IMR-90 (cell line): ENCODE data around the gene OOSP3. TPM values are rescaled to one million over a fixed set of nuclear protein-coding genes. Genes with fewer than 3 reads are reported as not detected.

Experiments
- ATAC-seq: fragments of 200-7000 bp; cut with Tn5 transposase; 2 replicates; pipeline ENCODE4 v1.9.1; 2020; ENCODE audit warnings: low read depth, mild to moderate bottlenecking, moderate library complexity
- BruUV-seq: library from RNA; stranded (reverse); fragments of 400-500 nt; replicated peaks from 2 replicates; lab custom pipeline; 2021; lab: Mats Ljungman, UMichigan
- CTCF ChIA-PET: fragments of 300-600 bp; formaldehyde crosslinking; extraction: SDS; loops from one replicate; lab custom pipeline; 2021; ENCODE audit warnings: antibody characterized with exemption; lab: Yijun Ruan, JAX
- POLR2A ChIA-PET: fragments of 300-600 bp; sonication (Branson Sonifier 250); formaldehyde crosslinking; loops from one replicate; lab custom pipeline; 2022; ENCODE audit warnings: antibody characterized with exemption; ENCODE audit not compliant: unreplicated experiment; lab: Charles Lee
- DNase-seq: peaks from one replicate; pipeline ENCODE4 v3.0.0; 2013
- H2AFZ ChIP-seq: replicated peaks from 2 replicates; pipeline ENCODE3; 2013; ENCODE audit warnings: low read length, mild to moderate bottlenecking; ENCODE audit not compliant: poor library complexity
- H2AK5ac ChIP-seq: 2 replicates; pipeline ENCODE4 v1.6.1; 2013; ENCODE audit warnings: low read depth, low read length, inconsistent platforms
- H2AK9ac ChIP-seq: replicated peaks from 2 replicates; pipeline ENCODE3; 2013; ENCODE audit warnings: mild to moderate bottlenecking, low read depth, low read length, moderate library complexity; ENCODE audit not compliant: poor library complexity
- H2BK120ac ChIP-seq: 2 replicates; pipeline ENCODE4 v1.6.1; 2013; ENCODE audit warnings: low read depth, low read length, inconsistent platforms
- H2BK15ac ChIP-seq: 3 replicates; pipeline ENCODE4 v1.6.1; 2013; ENCODE audit warnings: low read depth, low read length, inconsistent platforms
- H2BK20ac ChIP-seq: 2 replicates; pipeline ENCODE4 v1.6.1; 2013; ENCODE audit warnings: low read depth, mild to moderate bottlenecking, inconsistent platforms, low read length, moderate library complexity
- H2BK5ac ChIP-seq: 2 replicates; pipeline ENCODE4 v1.6.1; 2013; ENCODE audit warnings: mild to moderate bottlenecking, low read depth, low read length, inconsistent platforms; ENCODE audit not compliant: poor library complexity, severe bottlenecking
- H3K14ac ChIP-seq: replicated peaks from 2 replicates; pipeline ENCODE4 v1.6.1; 2013; ENCODE audit warnings: low read depth, low read length, inconsistent platforms
- H3K18ac ChIP-seq: 2 replicates; pipeline ENCODE4 v1.6.1; 2013; ENCODE audit warnings: low read depth, low read length, control low read depth
- H3K23ac ChIP-seq: 2 replicates; pipeline ENCODE4 v1.6.1; 2013; ENCODE audit warnings: low read depth, low read length, inconsistent platforms
- H3K27ac ChIP-seq: 2 replicates; pipeline ENCODE4 v1.5.1; 2013; ENCODE audit warnings: mild to moderate bottlenecking, control low read depth, low read length; ENCODE audit not compliant: insufficient read depth
- H3K27me3 ChIP-seq: 2 replicates; pipeline ENCODE4 v1.6.1; 2013; ENCODE audit warnings: low read length; ENCODE audit not compliant: control insufficient read depth, insufficient read depth
- H3K36me3 ChIP-seq: 2 replicates; pipeline ENCODE4 v1.6.1; 2013; ENCODE audit warnings: low read length, mixed read lengths; ENCODE audit not compliant: control insufficient read depth, insufficient read depth
- H3K4ac ChIP-seq: 2 replicates; pipeline ENCODE4 v1.6.1; 2013; ENCODE audit warnings: low read depth, low read length, inconsistent platforms
- H3K4me1 ChIP-seq: 2 replicates; pipeline ENCODE4 v1.6.1; 2013; ENCODE audit warnings: low read length, mixed read lengths; ENCODE audit not compliant: control insufficient read depth, insufficient read depth
- H3K4me2 ChIP-seq: 2 replicates; pipeline ENCODE4 v1.6.1; 2013; ENCODE audit warnings: low read depth, mild to moderate bottlenecking, control low read depth, low read length, moderate library complexity
- H3K4me3 ChIP-seq: 2 replicates; pipeline ENCODE4 v1.5.1; 2013; ENCODE audit warnings: low read depth, mild to moderate bottlenecking, control low read depth, low read length, moderate library complexity; ENCODE audit not compliant: insufficient read depth
- H3K56ac ChIP-seq: 2 replicates; pipeline ENCODE4 v1.6.1; 2013; ENCODE audit warnings: low read length, inconsistent platforms; ENCODE audit not compliant: insufficient read depth; ENCODE audit errors: extremely low read depth
- H3K79me1 ChIP-seq, 2 experiments: 2 replicates each; pipeline ENCODE4 v1.6.1; 2013; ENCODE audit warnings: low read length in 2 of 2, inconsistent platforms in 1 of 2, low read depth in 1 of 2
- H3K9ac ChIP-seq: 2 replicates; pipeline ENCODE4 v1.6.1; 2013; ENCODE audit warnings: low read depth, low read length, control low read depth
- H3K9me1 ChIP-seq: 2 replicates; pipeline ENCODE4 v1.6.1; 2013; ENCODE audit warnings: low read length, inconsistent platforms; ENCODE audit not compliant: insufficient read depth
- H3K9me3 ChIP-seq: 2 replicates; pipeline ENCODE4 v1.6.1; 2013; ENCODE audit warnings: low read length; ENCODE audit not compliant: control insufficient read depth, insufficient read depth
- H4K20me1 ChIP-seq: 2 replicates; pipeline ENCODE4 v1.6.1; 2013; ENCODE audit warnings: low read length, inconsistent platforms; ENCODE audit not compliant: insufficient read depth
- H4K5ac ChIP-seq: 2 replicates; pipeline ENCODE4 v1.6.1; 2013; ENCODE audit warnings: mild to moderate bottlenecking, low read depth, low read length, control low read depth
- H4K8ac ChIP-seq, 2 experiments: 2 replicates each; pipeline ENCODE4 v1.6.1; 2013; ENCODE audit warnings: low read depth in 2 of 2, low read length in 2 of 2, control low read depth in 1 of 2, inconsistent platforms in 1 of 2
- H4K91ac ChIP-seq: 2 replicates; pipeline ENCODE4 v1.6.1; 2013; ENCODE audit warnings: low read depth, low read length, inconsistent platforms; ENCODE audit not compliant: insufficient read depth
- BHLHE40 ChIP-seq: fragments of 150-350 bp; IDR thresholded peaks from 2 replicates; pipeline ENCODE4 v1.6.1; 2016; ENCODE audit warnings: mild to moderate bottlenecking, low read depth, low read length
- CEBPB ChIP-seq: IDR thresholded peaks from 2 replicates; pipeline ENCODE4 v1.6.1; 2012; ENCODE audit warnings: low read depth, low read length, improper control_type of control experiment
- FOS ChIP-seq: fragments of 150-350 bp; IDR thresholded peaks from 2 replicates; pipeline ENCODE4 v1.6.1; 2016; ENCODE audit warnings: low read depth, low read length
- NFE2L2 ChIP-seq: fragments of 150-350 bp; IDR thresholded peaks from 2 replicates; pipeline ENCODE4 v1.6.1; 2016; ENCODE audit warnings: low read depth, mild to moderate bottlenecking, low read length
- WGBS, 2 experiments: methylation state at CpG; one replicate each; pipeline versions ENCODE4 v1.1.5 to v1.1.7; 2013; ENCODE audit warnings: missing lambda C conversion rate in 2 of 2; ENCODE audit not compliant: insufficient read length in 1 of 2; ENCODE audit errors: extremely low coverage in 2 of 2; 5-methylcytosine and 5-hydroxymethylcytosine counted together
- dilution Hi-C: fragments of 300-500 bp; cut with HindIII; formaldehyde crosslinking; loops from one replicate; pipeline ENCODE4 v1.14.3; 2018; ENCODE audit warnings: low sequenced_read_pairs; ENCODE audit not compliant: unreplicated experiment
- in situ Hi-C: fragments of 300-500 bp; cut with MboI; formaldehyde crosslinking; loops from 3 replicates; pipeline ENCODE4 v1.14.3; 2019; ENCODE audit warnings: low sequenced_read_pairs, inconsistent platforms, mixed read lengths
- intact Hi-C: fragments of 100-400 bp; cut with micrococcal nuclease; formaldehyde crosslinking; loops from 2 replicates; pipeline ENCODE4 v1.10.0; 2022
- polyA plus RNA-seq, 3 experiments: library from polyadenylated mRNA; depleted of rRNA; stranded (reverse); fragments of >200 nt; gene quantifications; 2 replicates each; pipeline ENCODE4 v1.2.3, GENCODE V29; 2012; ENCODE audit warnings: low replicate concordance in 1 of 3
- total RNA-seq: library from RNA; depleted of rRNA; stranded (reverse); fragments of >200 nt; gene quantifications from 2 replicates; pipeline ENCODE4 v1.2.3, GENCODE V29; 2012

The OOSP3 gene
- total and polyA plus RNA-seq, 2 of the 4 experiments (the other 2 are of a cell fraction) = not detected

DNA sequence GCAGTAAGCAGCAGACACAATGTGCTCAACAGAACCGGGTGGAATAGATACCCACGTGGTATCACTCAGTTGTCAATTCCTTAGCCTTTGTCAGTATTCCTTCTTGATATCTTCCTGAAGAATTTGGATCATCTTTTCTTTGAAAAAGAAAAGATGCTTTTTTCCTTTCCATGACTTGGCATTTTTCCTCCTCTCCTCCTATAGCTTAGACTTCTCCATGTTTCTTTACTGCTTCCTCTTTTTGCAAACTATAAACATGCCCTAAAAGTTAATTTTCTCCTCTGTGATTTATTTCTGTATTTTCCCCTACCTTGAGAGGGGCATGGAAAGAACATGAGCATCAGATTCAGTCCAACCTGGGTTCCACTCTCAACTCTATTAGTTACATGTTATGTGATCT is 45.0 kb upstream of the OOSP3 start:
- no peak for TF ChIP-seq CEBPB
- no peak for TF ChIP-seq FOS
- TF ChIP-seq BHLHE40 = no peak
- TF ChIP-seq NFE2L2 = peak; percentile 48; the same call in 1 of the 2 replicates
- Histone ChIP-seq H3K27ac (no peak overlapping the region), H2BK120ac (no peak overlapping the region), H3K4me3 (no peak overlapping the region), H4K5ac (no peak overlapping the region), H4K8ac (no peak overlapping the region), H3K9ac (no peak overlapping the region), H2AK5ac (no peak overlapping the region), H3K18ac (no peak overlapping the region), H2AK9ac (no peak overlapping the region), H3K23ac (no peak overlapping the region), H3K4me2 (no peak overlapping the region), H3K4ac (no peak overlapping the region), H3K9me3 (no peaks in the 10 kb centered on the region), H3K36me3 (no peaks in the 10 kb centered on the region), H3K79me1 (no peaks in the 10 kb centered on the region), H2BK20ac (no peak overlapping the region), H3K4me1 (no peaks in the 10 kb centered on the region), H4K20me1 (no peaks in the 10 kb centered on the region), H2BK15ac (no peak overlapping the region), H3K9me1 (no peaks in the 10 kb centered on the region), H3K27me3 (no peaks in the 10 kb centered on the region), H3K14ac (no peak overlapping the region), H4K91ac (no peak overlapping the region), H2BK5ac (no peak overlapping the region), H3K56ac (no peak overlapping the region), H2AFZ (no peak overlapping the region)
- ChIA-PET CTCF (no interaction called here), POLR2A (no interaction called here)
- 80% methylated on average over 1 of the region's 2 CpGs; no CpG with 5 or more reads in 1 of the 2 experiments for WGBS, 2 experiments
- dilution Hi-C loops = no loop called here
- in situ Hi-C loops = loop anchor here (25.0 kb wide), 1 partner anchor 354 kb away; the partner anchor contains the start of gene MS4A6A
- no TSS peak for BruUV-seq
- DNase-seq (no peak), ATAC-seq (no peak)
- intact Hi-C loops = no loop called here
